HUES48 (cell line): ENCODE results near the gene CACUL1.
"Not testable (repeated sequence)": the region's sequence is repeated elsewhere in the genome, so short reads cannot be mapped to it uniquely, and the experiment has no call there.

ENCODE experiments used
- H3K27ac ChIP-seq: one replicate; pipeline ENCODE4 v1.7.0; 2013; ENCODE audit warnings: low read depth, low read length, inconsistent platforms
- H3K27me3 ChIP-seq: 2 replicates; pipeline ENCODE4 v1.6.1; 2013; ENCODE audit warnings: mild to moderate bottlenecking, low read length; ENCODE audit not compliant: control insufficient read depth, insufficient read depth
- H3K36me3 ChIP-seq: 2 replicates; pipeline ENCODE4 v1.6.1; 2013; ENCODE audit warnings: low read length; ENCODE audit not compliant: control insufficient read depth, insufficient read depth
- H3K4me1 ChIP-seq: 2 replicates; pipeline ENCODE4 v1.6.1; 2013; ENCODE audit warnings: mild to moderate bottlenecking, low read length; ENCODE audit not compliant: control insufficient read depth, insufficient read depth
- H3K4me3 ChIP-seq: 2 replicates; pipeline ENCODE4 v1.5.1; 2013; ENCODE audit warnings: mild to moderate bottlenecking, low read depth, low read length
- H3K9ac ChIP-seq: 2 replicates; pipeline ENCODE4 v1.6.1; 2013; ENCODE audit warnings: mild to moderate bottlenecking, low read depth, low read length, moderate library complexity
- H3K9me3 ChIP-seq: 2 replicates; pipeline ENCODE4 v1.6.1; 2013; ENCODE audit warnings: low read length; ENCODE audit not compliant: control insufficient read depth, insufficient read depth

CACUL1 gene

DNA sequence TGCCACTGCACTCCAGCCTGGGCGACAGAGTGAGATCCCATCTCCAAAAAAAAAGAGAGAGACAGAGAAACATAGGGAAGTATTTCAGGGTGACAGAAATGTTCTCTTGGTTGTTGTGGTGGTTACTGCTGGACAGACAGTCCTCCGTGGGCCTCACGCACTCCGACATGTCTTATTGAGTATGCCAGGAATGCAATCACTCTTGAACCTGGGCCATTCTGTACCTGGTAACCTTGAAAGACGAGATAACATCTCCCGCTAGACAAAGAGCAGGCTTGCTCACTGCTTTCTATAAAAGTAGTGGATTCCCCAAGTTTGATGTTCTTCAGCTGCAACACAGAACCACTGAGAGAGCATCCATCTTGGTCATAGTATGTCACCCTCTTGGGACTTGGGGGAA, 6.7 kb downstream of the CACUL1 start:
- Histone ChIP-seq H3K27me3 (no peaks in the 10 kb centered on the region), H3K4me3 (no peak overlapping the region), H3K27ac (no peak overlapping the region), H3K9ac (no peak overlapping the region), H3K4me1 (0 out of 2 replicates have a peak, but pooled peaks cover 2% of the 10 kb centered on the region), H3K9me3 (no peaks in the 10 kb centered on the region), H3K36me3 (no peaks in the 10 kb centered on the region)

DNA sequence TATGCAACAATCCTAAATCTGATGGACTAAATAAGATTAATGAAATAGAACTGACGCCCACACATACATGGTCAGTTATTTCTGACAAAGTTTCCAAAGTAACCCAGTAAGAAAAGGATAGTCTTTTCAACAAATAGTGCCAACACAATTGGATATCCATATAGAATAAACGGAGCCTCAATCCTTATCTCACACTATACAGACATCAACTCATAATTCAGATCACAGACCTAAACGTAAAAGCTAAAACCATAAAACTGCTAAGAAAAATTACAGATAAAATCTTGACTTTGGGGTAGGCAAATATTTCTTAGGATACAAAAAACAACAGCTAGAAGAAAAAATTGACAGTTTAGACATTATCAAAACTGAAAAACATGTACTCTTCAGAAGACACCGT, 8.5 kb downstream of the CACUL1 start:
- Histone ChIP-seq H3K9ac (no peak overlapping the region), H3K4me3 (no peak overlapping the region), H3K9me3 (no peaks in the 10 kb centered on the region), H3K27ac (no peak overlapping the region), H3K36me3 (no peaks in the 10 kb centered on the region), H3K4me1 (peaks cover 15% of the 10 kb centered on the region; the same call in 1 of the 2 replicates), H3K27me3 (no peaks in the 10 kb centered on the region)

DNA sequence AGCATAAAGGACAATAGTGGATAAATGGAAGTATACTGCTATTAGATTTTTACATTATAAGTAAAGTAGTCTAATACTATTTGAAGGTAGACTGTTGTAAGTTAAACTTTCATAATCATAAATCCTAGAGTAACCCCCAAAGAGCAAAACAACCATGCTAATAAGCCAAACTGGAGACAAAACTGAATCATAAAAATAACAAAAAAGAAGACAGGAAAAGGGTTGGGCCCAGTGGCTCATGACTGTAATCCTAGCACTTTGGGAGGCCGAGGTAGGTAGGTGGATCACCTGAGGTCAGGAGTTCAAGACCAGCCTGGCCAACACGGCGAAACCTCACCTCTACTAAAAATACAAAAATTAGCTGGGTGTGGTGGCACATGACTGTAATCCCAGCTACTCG, 9.7 kb downstream of the CACUL1 start:
- H3K27ac ChIP-seq, result no peak overlapping the region
- no peaks in the 10 kb centered on the region for H3K9me3 ChIP-seq
- H3K36me3 ChIP-seq, result no peaks in the 10 kb centered on the region
- peaks cover 15% of the 10 kb centered on the region; the same call in 1 of the 2 replicates for H3K4me1 ChIP-seq
- H3K27me3 ChIP-seq, result no peaks in the 10 kb centered on the region
- H3K4me3 ChIP-seq, result no peak overlapping the region
- no peak overlapping the region for H3K9ac ChIP-seq

- not testable (repeated sequence) for H3K4me3 ChIP-seq, H3K27ac ChIP-seq, H3K9me3 ChIP-seq, H3K9ac ChIP-seq, H3K36me3 ChIP-seq, H3K27me3 ChIP-seq
- peaks cover 15% of the 10 kb centered on the region; the same call in 1 of the 2 replicates for H3K4me1 ChIP-seq
Measured at GRCh38 chr10:118744346-118744918, 10.3 kb downstream of the CACUL1 start.

GRCh38 chr10:118742782-118743181, 12.0 kb downstream of the CACUL1 start:
- Histone ChIP-seq H3K27ac (peak overlapping the region; percentile 41), H3K27me3 (no peaks in the 10 kb centered on the region)

GRCh38 chr10:118742032-118742431, 12.7 kb downstream of the CACUL1 start:
- no peaks in the 10 kb centered on the region for H3K9me3 ChIP-seq
- H3K27ac ChIP-seq, result no peak overlapping the region
- 0 out of 2 replicates have a peak overlapping the region, but pooled peaks have one; percentile 9 for H3K9ac ChIP-seq
- H3K4me3 ChIP-seq, result no peak overlapping the region
- no peaks in the 10 kb centered on the region for H3K27me3 ChIP-seq
- H3K4me1 ChIP-seq, result peaks cover 15% of the 10 kb centered on the region; the same call in 1 of the 2 replicates
- H3K36me3 ChIP-seq, result no peaks in the 10 kb centered on the region

More at GRCh38 chr10:118742782-118743181, 12.0 kb downstream of the CACUL1 start:
- H3K9me3 ChIP-seq, result no peaks in the 10 kb centered on the region
- H3K4me1 ChIP-seq, result peaks cover 15% of the 10 kb centered on the region; the same call in 1 of the 2 replicates
- H3K36me3 ChIP-seq, result no peaks in the 10 kb centered on the region
- no peak overlapping the region for H3K9ac ChIP-seq
- no peak overlapping the region for H3K4me3 ChIP-seq

DNA sequence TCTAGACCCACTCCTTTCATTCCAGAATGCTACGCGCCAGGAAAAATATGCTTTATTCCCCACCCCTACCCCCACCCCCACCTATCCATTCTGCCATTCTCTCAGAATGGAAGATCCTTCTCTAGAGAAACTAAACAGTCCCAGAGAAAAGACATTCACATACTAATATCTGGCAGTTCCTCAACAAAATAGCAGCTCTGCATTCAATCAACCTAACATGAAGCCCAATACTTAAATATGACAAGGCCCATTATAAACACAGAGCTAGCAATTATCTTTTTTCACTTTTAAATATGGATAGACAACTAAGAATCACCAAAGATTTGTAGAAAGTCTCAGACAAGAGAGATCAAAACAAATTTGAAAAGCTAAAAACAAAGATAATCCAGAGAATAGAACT, 16.4 kb downstream of the CACUL1 start:
- Histone ChIP-seq H3K27me3 (no peaks in the 10 kb centered on the region), H3K4me1 (peaks cover 30% of the 10 kb centered on the region), H3K27ac (no peak overlapping the region), H3K9ac (no peak overlapping the region), H3K36me3 (no peaks in the 10 kb centered on the region), H3K9me3 (no peaks in the 10 kb centered on the region), H3K4me3 (no peak overlapping the region)

DNA sequence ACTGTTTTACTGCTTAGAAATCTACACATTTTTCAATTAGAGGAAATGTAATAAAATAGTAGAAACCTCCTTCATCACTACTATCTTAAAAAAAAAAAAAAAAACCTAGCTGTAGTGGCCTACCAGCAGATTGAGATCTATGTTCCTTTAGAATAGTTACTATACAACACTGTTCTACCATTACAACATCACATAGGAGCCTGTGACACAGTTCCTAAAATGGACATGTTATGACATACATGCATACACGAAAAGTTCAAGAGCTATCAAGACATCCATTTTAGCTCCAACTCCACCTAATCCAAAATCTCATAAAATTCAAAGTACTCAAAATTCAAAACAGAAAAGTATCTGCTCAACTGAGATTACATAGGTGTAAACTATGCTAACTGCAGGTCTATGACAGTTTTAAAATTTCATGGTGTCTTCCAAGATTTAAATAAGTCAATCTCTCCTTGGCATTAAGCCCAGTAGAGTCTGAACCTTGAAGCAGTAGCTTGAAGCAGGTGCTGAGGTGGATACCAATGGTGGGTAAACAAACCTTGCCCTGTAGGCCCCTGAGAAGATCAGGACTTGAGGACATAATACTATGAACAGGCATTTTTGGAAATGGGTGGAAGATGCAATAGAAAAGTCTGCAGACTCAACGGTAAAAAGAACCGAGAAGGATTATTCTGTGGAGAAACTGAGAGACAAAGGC, 17.0 kb downstream of the CACUL1 start:
- Histone ChIP-seq H3K4me3 (no peak overlapping the region), H3K4me1 (peaks cover 34% of the 10 kb centered on the region), H3K27ac (no peak overlapping the region), H3K9me3 (no peaks in the 10 kb centered on the region), H3K27me3 (no peaks in the 10 kb centered on the region), H3K9ac (no peak overlapping the region), H3K36me3 (no peaks in the 10 kb centered on the region)

DNA sequence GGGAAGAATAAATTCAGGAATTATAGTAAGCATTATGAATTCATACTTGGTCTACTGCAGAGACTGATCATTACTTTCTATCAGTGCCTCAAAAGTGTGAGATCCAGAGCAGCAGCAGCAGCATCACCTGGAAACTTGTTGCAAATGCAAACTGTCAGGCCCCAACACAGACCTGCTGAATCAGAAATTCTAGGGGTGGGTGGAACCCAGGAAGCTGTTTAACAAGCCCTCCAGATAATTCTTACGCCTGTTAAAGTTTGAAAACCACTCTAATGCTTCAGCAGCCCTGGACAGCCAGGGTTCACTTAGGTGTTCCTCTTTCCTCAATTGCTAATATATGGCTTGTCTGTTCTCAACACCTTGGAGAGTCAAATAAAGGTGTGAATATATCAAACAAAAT, 19.5 kb downstream of the CACUL1 start:
- Histone ChIP-seq H3K9me3 (no peaks in the 10 kb centered on the region), H3K9ac (no peak overlapping the region), H3K4me3 (no peak overlapping the region), H3K27ac (no peak overlapping the region), H3K36me3 (no peaks in the 10 kb centered on the region), H3K4me1 (peaks cover 42% of the 10 kb centered on the region), H3K27me3 (no peaks in the 10 kb centered on the region)

DNA sequence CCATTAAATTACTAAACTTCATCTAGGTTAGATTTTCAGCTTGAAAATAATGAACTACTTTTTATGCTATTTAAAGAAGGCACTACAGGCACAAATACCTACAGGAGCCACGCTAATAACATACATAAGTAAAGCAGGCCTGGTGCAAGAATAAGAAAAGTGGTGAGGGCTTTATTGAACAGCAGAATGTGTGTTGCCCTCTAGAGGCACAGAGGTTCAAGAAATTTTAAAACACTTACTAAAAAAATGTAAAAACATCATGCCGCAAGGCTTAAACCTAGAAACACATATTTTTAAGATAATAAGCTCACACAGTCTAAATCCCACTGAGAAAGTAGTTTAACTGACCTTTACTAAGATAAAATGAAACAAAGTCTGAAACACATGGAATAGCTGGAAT, 20.3 kb downstream of the CACUL1 start:
- H3K4me1 ChIP-seq, result peaks cover 42% of the 10 kb centered on the region
- H3K4me3 ChIP-seq, result no peak overlapping the region
- no peak overlapping the region for H3K27ac ChIP-seq
- no peaks in the 10 kb centered on the region for H3K9me3 ChIP-seq
- H3K36me3 ChIP-seq, result no peaks in the 10 kb centered on the region
- H3K9ac ChIP-seq, result no peak overlapping the region
- no peaks in the 10 kb centered on the region for H3K27me3 ChIP-seq
